Colonic mucosa (tissue), 4 donors: ENCODE results near the gene VAV2. TPM values are rescaled to one million over a fixed set of nuclear protein-coding genes. Genes with fewer than 3 reads are reported as not detected.

Source experiments
- DNase-seq: peaks from one replicate; pipeline ENCODE4 v3.0.0-alpha.2; 2020
- H3K27ac ChIP-seq: fragments of 200-600 bp; one replicate; pipeline ENCODE4 v1.8.0; 2021
- H3K27me3 ChIP-seq: fragments of 200-600 bp; one replicate; pipeline ENCODE4 v1.8.0; 2021
- H3K36me3 ChIP-seq: fragments of 200-600 bp; one replicate; pipeline ENCODE4 v1.8.0; 2021
- H3K4me1 ChIP-seq: fragments of 200-600 bp; one replicate; pipeline ENCODE4 v1.8.0; 2021; ENCODE audit warnings: mild to moderate bottlenecking
- H3K4me3 ChIP-seq: fragments of 200-600 bp; one replicate; pipeline ENCODE4 v1.8.0; 2021
- H3K9ac ChIP-seq, 2 donors: one replicate each; pipeline ENCODE4 v1.7.0; 2013; ENCODE audit warnings: control low read depth in 2 of 2, low read depth in 2 of 2, low read length in 2 of 2
- H3K9me3 ChIP-seq: fragments of 200-600 bp; one replicate; pipeline ENCODE4 v1.8.0; 2021
- CTCF ChIP-seq: fragments of 200-600 bp; IDR thresholded peaks from one replicate; pipeline ENCODE4 v1.8.0; 2022; ENCODE audit warnings: antibody characterized with exemption, mild to moderate bottlenecking
- intact Hi-C: fragments of 100-400 bp; cut with DNase I; formaldehyde crosslinking; loops from one replicate; pipeline ENCODE4 v1.14.1; 2022
- total RNA-seq, 2 donors: library from RNA; stranded (reverse); fragmentation: NEBNext Ultra II Directional in 1 of 2; extraction: Animal tissue kit (Norgen Biotek cat#: 25700) in 1 of 2; gene quantifications; one replicate each; pipeline ENCODE4 v1.2.1, GENCODE V29; 2021
- donor health status: healthy.
- donor health status: DM: no; HTN: no; CAD: no.
- donor health status: DM: no; HTN: no; CAD: no.

Gene VAV2
- total RNA-seq, 2 donors from 2014 or later: 30.7 to 45.1 TPM

GRCh38 chr9:133735931-133736330 is 256.2 kb downstream of the VAV2 start:
- intact Hi-C loops: no loop called here
- H3K4me1 ChIP-seq: peaks cover 6% of the 10 kb centered on the region
- H3K36me3 ChIP-seq: no peaks in the 10 kb centered on the region
- H3K27me3 ChIP-seq: no peaks in the 10 kb centered on the region
- H3K9ac ChIP-seq: no peak overlapping the region
- no peak overlapping the region for H3K4me3 ChIP-seq
- no peaks in the 10 kb centered on the region for H3K9me3 ChIP-seq
- TF ChIP-seq CTCF: no peak
- DNase-seq: no peak
- H3K27ac ChIP-seq: no peak overlapping the region

GRCh38 chr9:133735415-133735775 is 256.7 kb downstream of the VAV2 start:
- H3K27ac ChIP-seq: no peak overlapping the region
- no peaks in the 10 kb centered on the region for H3K27me3 ChIP-seq
- intact Hi-C loops: no loop called here
- peaks cover 6% of the 10 kb centered on the region for H3K4me1 ChIP-seq
- H3K36me3 ChIP-seq: no peaks in the 10 kb centered on the region
- H3K4me3 ChIP-seq: no peak overlapping the region
- H3K9me3 ChIP-seq: no peaks in the 10 kb centered on the region
- no peak for TF ChIP-seq CTCF
- DNase-seq: no peak
- no peak overlapping the region for H3K9ac ChIP-seq

- no peak for TF ChIP-seq CTCF
- DNase-seq: no peak
- intact Hi-C loops: no loop called here
- H3K4me1 ChIP-seq: peaks cover 6% of the 10 kb centered on the region
- H3K36me3 ChIP-seq: no peaks in the 10 kb centered on the region
- H3K9ac ChIP-seq: no peak overlapping the region
- no peak overlapping the region for H3K4me3 ChIP-seq
- H3K9me3 ChIP-seq: no peaks in the 10 kb centered on the region
- H3K27ac ChIP-seq: no peak overlapping the region
- H3K27me3 ChIP-seq: no peaks in the 10 kb centered on the region
Measured at GRCh38 chr9:133734590-133735414, 257.3 kb downstream of the VAV2 start.

GRCh38 chr9:133733796-133734533 is 258.2 kb downstream of the VAV2 start:
- Histone ChIP-seq H3K27ac (no peak overlapping the region), H3K27me3 (no peaks in the 10 kb centered on the region), H3K9me3 (no peaks in the 10 kb centered on the region), H3K9ac (no peak overlapping the region), H3K4me3 (no peak overlapping the region), H3K36me3 (no peaks in the 10 kb centered on the region), H3K4me1 (peaks cover 6% of the 10 kb centered on the region)
- DNase-seq: no peak
- no peak for TF ChIP-seq CTCF
- intact Hi-C loops: no loop called here

- Histone ChIP-seq H3K36me3 (no peaks in the 10 kb centered on the region), H3K9ac (no peak overlapping the region), H3K27me3 (no peaks in the 10 kb centered on the region), H3K9me3 (no peaks in the 10 kb centered on the region), H3K27ac (no peak overlapping the region), H3K4me3 (no peak overlapping the region), H3K4me1 (peaks cover 2% of the 10 kb centered on the region)
- no peak for DNase-seq
- no peak for TF ChIP-seq CTCF
- intact Hi-C loops: no loop called here
Measured at GRCh38 chr9:133733421-133733795, 258.7 kb downstream of the VAV2 start.
